Effector memory CD8-positive, alpha-beta T cell (primary cell): ENCODE results near the gene SBF2.

Source experiments
- ATAC-seq: fragments of 150-1000 bp; cut with Tn5 transposase; replicated peaks from 2 replicates; pipeline ENCODE4 v1.10.0; 2021; ENCODE audit warnings: mild to moderate bottlenecking, moderate library complexity
- DNase-seq, 3 experiments: peaks; one replicate each; pipeline ENCODE4 v3.0.0; 2021
- H3K27ac Mint-ChIP-seq, 2 donors: one replicate each; pipeline ENCODE4 v1.8.0; 2022; ENCODE audit warnings: mild to moderate bottlenecking in 2 of 2, mixed read lengths in 2 of 2, moderate library complexity in 2 of 2
- H3K27me3 Mint-ChIP-seq, 2 donors: one replicate each; pipeline ENCODE4 v1.8.0; 2022; ENCODE audit warnings: mixed read lengths in 2 of 2
- H3K36me3 Mint-ChIP-seq: one replicate; pipeline ENCODE4 v1.8.0; 2022; ENCODE audit warnings: mild to moderate bottlenecking, moderate library complexity, mixed read lengths; ENCODE audit not compliant: insufficient read depth
- H3K4me1 Mint-ChIP-seq, 2 donors: one replicate each; pipeline ENCODE4 v1.8.0; 2022; ENCODE audit warnings: low read depth in 2 of 2, mixed read lengths in 2 of 2
- H3K4me3 Mint-ChIP-seq, 2 donors: one replicate each; pipeline ENCODE4 v1.8.0; 2022; ENCODE audit warnings: mild to moderate bottlenecking in 2 of 2, mixed read lengths in 2 of 2, moderate library complexity in 2 of 2
- H3K9me3 Mint-ChIP-seq, 2 donors: one replicate each; pipeline ENCODE4 v1.8.0; 2022; ENCODE audit warnings: mixed read lengths in 2 of 2

Gene SBF2

DNA sequence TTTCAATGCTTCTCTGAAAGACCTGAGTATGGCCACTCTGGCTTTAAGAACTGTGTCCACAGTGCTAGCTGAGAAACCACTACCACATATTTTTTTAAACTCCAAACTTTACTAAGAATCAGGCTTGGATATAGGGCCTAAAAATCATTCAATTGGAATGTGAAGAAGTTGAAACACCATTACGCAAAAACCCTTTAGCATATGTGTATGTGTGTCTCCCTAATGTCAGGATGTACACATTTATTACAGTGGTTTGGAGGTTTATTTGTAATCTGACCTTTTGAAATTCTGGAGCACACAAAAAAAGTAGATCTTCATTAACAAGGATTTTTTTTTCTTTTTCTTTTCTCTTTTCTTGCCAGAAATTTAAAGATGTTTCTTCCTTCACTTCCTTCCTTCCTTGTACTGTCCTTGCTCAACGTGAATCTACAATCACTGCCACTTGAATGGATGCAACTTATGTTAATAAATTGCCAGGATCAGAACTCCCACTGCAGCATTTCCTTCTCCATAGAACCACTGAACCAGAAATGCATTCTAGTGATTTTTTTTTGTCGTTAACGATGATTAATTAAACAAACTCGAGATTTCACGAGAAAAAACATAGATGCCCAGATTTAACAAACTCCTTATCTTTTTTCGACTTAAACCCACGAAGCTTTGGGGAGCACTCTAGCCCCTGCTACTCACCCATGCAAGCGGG lies 7.8 kb upstream of the SBF2 start:
- Mint-ChIP-seq H3K27ac (peak overlapping the region; percentile 83 to 96), H3K4me1 (peaks cover 37 to 45% of the 10 kb centered on the region in 2 donors), H3K36me3 (peaks cover 12% of the 10 kb centered on the region), H3K9me3 (no peaks in the 10 kb centered on the region), H3K27me3 (peaks cover 13 to 17% of the 10 kb centered on the region in 2 donors), H3K4me3 (peak overlapping the region; percentile 89 to 97)
- no peak for ATAC-seq
- DNase-seq: no peak

GRCh38 chr11:10298342-10298741 lies 4.3 kb upstream of the SBF2 start:
- peaks cover 23 to 29% of the 10 kb centered on the region in 2 donors for H3K4me1 Mint-ChIP-seq
- no peaks in the 10 kb centered on the region for H3K9me3 Mint-ChIP-seq
- peaks cover 12% of the 10 kb centered on the region for H3K36me3 Mint-ChIP-seq
- ATAC-seq (peak; percentile 84), DNase-seq (peak in 2 of 3 experiments; percentile 48 to 59)
- H3K27me3 Mint-ChIP-seq: peaks cover 22 to 23% of the 10 kb centered on the region in 2 donors
- H3K27ac Mint-ChIP-seq: peak overlapping the region in 1 of 2 donors; percentile 15
- H3K4me3 Mint-ChIP-seq: no peak overlapping the region

DNA sequence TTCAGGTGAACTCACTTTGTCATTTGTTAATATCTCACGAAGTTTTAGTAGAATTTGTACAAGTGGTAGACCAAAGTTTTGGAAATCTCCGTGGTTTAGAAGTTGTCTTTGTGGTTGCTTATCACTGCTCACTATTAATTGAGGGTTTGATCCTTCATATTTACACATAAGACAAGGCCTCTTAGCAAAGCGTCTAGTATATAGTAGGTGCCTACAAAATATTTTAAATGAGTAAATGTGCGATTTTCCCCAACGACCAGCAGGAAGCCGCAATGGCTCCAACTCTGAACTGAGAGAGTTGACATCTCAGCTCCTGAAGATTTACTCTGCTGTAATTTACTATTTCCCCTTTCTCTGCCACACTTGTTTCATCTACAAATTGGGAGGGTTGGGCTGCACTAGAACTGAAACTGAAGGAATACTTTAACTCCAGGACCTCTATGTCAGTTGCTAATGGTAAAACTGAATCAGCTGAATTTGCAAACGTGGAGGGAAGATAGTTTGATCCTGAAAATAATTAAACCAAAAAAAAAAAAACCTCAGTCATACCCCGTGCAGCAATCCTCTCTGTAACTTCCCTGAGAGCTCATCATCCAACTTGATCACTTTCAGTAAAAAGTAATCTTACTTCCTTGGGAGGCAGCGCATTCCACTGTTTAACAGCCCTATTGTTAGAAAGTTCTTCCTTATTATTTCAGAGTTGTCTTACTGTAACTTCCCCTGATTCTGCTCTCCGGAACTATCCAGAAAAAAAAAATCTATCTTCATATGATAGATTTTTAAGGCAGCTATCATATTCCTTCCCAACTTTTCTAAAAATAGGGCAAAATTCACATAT lies 1.3 kb upstream of the SBF2 start:
- Mint-ChIP-seq H3K4me1 (peaks cover 31 to 39% of the 10 kb centered on the region in 2 donors), H3K27ac (peak overlapping the region in 1 of 2 donors; percentile 81), H3K9me3 (no peaks in the 10 kb centered on the region), H3K27me3 (peaks cover 22 to 23% of the 10 kb centered on the region in 2 donors), H3K4me3 (peak overlapping the region; percentile 77 to 79), H3K36me3 (peaks cover 12% of the 10 kb centered on the region)
- DNase-seq (no peak), ATAC-seq (no peak)

- Mint-ChIP-seq H3K27me3 (peaks cover 22 to 23% of the 10 kb centered on the region in 2 donors), H3K27ac (peak overlapping the region in 1 of 2 donors; percentile 81), H3K4me1 (peaks cover 31 to 39% of the 10 kb centered on the region in 2 donors), H3K4me3 (peak overlapping the region; percentile 77 to 79), H3K9me3 (no peaks in the 10 kb centered on the region), H3K36me3 (peaks cover 12% of the 10 kb centered on the region)
- ATAC-seq (no peak), DNase-seq (no peak)
Observed at GRCh38 chr11:10294290-10294953, 403 bp upstream of the SBF2 start.

GRCh38 chr11:10291801-10292638 lies 2.0 kb downstream of the SBF2 start:
- H3K9me3 Mint-ChIP-seq: no peaks in the 10 kb centered on the region
- no peak overlapping the region for H3K27ac Mint-ChIP-seq
- ATAC-seq (no peak), DNase-seq (no peak)
- peaks cover 22 to 26% of the 10 kb centered on the region in 2 donors for H3K4me1 Mint-ChIP-seq
- peaks cover 3% of the 10 kb centered on the region for H3K36me3 Mint-ChIP-seq
- H3K4me3 Mint-ChIP-seq: peak overlapping the region; percentile 17 to 50
- H3K27me3 Mint-ChIP-seq: peaks cover 22% of the 10 kb centered on the region in 2 donors

DNA sequence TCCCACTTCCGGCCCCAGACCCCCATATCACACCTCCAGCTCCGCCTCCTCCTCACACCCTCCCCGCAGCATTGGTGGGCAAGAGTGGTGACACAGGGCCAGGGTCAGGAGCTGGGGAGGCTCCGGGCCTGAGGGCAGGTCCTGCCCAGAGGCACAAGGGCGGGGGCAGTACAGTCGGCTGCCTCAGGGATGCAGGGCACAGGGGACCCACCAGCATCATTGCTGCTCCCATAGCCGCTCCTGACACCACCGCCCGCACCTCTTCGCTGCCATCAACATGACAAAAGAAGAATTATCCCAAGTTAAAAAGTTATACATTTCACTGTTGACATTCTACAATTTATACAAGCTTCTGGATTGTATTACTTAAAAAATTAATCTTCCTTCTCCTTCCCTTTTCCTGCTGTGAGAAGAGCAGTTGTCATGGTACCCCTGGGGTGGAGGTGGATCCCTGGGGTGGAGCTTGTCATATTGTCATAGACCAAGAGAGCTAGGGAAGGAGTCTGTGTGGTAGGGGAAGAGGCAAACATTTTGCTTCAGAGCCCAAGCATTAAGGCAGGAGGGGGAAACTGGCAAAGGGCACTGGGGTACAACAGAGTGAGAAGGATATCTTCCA lies 4.1 kb downstream of the SBF2 start:
- Mint-ChIP-seq H3K4me1 (peaks cover 17 to 20% of the 10 kb centered on the region in 2 donors), H3K27me3 (peaks cover 2 to 5% of the 10 kb centered on the region in 2 donors), H3K27ac (no peak overlapping the region), H3K4me3 (no peak overlapping the region), H3K36me3 (peaks cover 3% of the 10 kb centered on the region), H3K9me3 (no peaks in the 10 kb centered on the region)
- DNase-seq (no peak), ATAC-seq (no peak)

DNA sequence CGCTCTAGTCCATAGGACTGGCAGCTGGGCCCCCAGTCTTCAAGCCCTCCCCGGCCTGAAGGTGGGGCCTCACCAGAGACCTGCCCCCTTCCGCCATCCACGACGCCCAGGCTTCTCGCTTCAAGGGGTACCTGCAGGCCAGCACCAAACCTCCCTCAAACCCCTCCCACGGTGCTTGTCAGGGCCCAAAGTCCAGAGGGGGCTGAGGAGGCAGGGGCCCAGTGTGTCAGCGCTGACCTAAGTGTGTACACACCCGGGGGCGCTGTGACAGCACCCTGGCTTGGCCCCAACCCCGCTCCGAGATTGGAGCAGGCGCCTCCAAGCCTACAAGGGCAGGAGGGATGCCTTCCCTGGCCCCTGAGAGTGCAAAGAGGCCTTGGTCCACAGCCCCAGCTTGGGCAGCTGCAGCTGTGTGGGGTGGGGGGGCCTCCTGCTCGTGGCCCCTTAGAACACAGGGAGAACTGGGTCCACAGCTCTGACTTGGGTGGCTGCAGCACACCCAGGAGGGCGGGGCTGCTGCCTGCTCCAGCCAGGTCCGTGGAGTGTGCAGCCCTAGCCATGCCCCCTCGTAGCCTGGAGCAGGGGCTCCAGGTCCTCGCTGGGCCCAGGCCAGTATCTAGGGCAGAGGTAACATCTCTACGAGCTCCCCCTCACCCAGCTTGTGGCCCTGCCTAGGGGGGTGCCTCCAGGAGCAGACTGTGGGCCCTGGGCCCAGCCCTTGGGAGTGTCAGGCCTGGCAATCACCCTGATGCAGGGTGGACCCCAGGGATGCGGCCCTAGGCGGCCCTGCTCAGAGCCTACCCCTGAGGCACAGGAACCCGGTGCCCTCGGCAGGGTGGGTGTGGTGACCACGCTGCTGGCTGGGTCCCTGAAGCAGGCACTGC lies 4.9 kb downstream of the SBF2 start:
- no peaks in the 10 kb centered on the region for H3K9me3 Mint-ChIP-seq
- H3K27me3 Mint-ChIP-seq: peaks cover 0 to 4% of the 10 kb centered on the region in 2 donors
- H3K27ac Mint-ChIP-seq: no peak overlapping the region
- no peak for ATAC-seq
- H3K4me1 Mint-ChIP-seq: peaks cover 15 to 19% of the 10 kb centered on the region in 2 donors
- no peak for DNase-seq
- H3K4me3 Mint-ChIP-seq: no peak overlapping the region
- H3K36me3 Mint-ChIP-seq: no peaks in the 10 kb centered on the region

DNA sequence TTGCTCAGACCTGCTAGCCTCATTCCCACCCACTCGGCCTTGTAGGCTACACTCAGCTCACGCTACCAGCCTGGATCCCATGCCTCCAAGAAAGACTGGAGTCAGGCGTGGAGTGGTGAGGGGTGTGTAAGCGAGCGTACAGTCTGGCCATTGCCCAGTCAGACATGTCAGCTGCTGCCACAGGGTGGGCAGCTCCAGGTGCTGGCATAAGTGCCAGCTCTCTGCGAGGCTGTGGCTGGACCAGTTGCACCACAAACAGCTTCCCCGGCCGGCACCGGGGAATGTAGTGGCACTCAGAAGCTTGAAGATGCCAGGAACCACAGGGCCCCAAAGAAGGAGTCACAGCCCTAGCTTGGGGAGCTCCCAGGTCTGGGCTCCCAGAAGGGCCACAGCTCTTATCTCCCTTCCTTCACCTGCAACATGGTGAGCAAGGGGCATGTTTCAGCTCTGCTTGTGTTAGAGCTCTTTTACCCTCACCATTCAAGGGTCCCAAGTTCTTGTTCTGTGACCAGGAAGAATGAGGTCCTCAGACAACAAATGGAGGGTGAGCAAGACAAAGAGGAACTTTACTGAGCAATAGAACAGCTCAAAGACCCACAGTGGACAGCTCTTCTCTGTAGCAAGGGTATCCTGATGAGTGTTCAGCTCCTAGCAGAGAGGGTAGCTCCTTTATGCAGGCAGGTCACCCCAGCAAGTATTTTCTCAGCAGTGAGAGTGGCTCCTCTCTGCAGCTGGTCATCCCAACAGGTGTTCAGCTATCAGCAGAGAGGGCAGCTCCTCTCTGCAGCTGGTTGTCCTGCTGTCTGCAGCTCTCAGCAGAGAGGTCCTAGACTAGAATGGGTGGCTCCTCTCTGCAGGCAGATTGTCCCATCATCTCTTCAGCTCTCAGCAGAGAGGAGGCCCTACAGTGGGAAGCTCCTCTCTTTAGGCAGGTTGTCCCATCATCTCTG lies 6.0 kb downstream of the SBF2 start:
- Mint-ChIP-seq H3K4me3 (no peak overlapping the region), H3K27ac (no peak overlapping the region), H3K9me3 (no peaks in the 10 kb centered on the region), H3K36me3 (no peaks in the 10 kb centered on the region), H3K4me1 (peaks cover 15 to 19% of the 10 kb centered on the region in 2 donors), H3K27me3 (peaks cover 0 to 4% of the 10 kb centered on the region in 2 donors)
- ATAC-seq (no peak), DNase-seq (no peak)

GRCh38 chr11:10287140-10287539 lies 6.9 kb downstream of the SBF2 start:
- no peak overlapping the region for H3K27ac Mint-ChIP-seq
- ATAC-seq (no peak), DNase-seq (no peak)
- H3K36me3 Mint-ChIP-seq: no peaks in the 10 kb centered on the region
- no peaks in the 10 kb centered on the region for H3K9me3 Mint-ChIP-seq
- H3K27me3 Mint-ChIP-seq: peaks cover 0 to 4% of the 10 kb centered on the region in 2 donors
- H3K4me1 Mint-ChIP-seq: peaks cover 11 to 12% of the 10 kb centered on the region in 2 donors
- H3K4me3 Mint-ChIP-seq: no peak overlapping the region

- no peak for ATAC-seq
- Mint-ChIP-seq H3K4me1 (peaks cover 4 to 7% of the 10 kb centered on the region in 2 donors), H3K9me3 (no peaks in the 10 kb centered on the region), H3K36me3 (no peaks in the 10 kb centered on the region), H3K27ac (no peak overlapping the region), H3K27me3 (peaks cover 0 to 4% of the 10 kb centered on the region in 2 donors), H3K4me3 (no peak overlapping the region)
- DNase-seq: no peak
Observed at GRCh38 chr11:10285148-10285802, 8.7 kb downstream of the SBF2 start.
